ENCODE results near the gene ELAC2.

DNA sequence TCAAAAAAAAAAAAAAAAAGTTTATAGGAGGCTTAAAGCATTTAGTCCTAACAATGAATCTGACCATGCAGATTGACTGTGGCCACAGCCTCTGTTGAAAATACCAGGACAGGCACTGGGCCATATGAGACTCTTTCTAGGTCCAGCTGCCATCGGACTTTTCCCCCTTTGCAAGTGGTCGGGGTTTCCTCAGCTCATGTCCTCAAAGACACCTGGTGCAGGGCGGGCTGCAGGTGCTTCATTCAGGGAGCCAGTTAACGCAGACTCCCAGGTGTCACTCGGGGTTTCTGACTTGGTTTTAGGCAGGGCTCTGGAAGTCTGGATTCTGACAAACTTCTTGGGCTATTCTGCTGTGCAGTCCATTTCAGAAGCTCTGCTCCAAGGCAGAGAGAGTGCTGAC, 20.9 kb downstream of the ELAC2 start:
- TF ChIP-seq, protein P1, sequence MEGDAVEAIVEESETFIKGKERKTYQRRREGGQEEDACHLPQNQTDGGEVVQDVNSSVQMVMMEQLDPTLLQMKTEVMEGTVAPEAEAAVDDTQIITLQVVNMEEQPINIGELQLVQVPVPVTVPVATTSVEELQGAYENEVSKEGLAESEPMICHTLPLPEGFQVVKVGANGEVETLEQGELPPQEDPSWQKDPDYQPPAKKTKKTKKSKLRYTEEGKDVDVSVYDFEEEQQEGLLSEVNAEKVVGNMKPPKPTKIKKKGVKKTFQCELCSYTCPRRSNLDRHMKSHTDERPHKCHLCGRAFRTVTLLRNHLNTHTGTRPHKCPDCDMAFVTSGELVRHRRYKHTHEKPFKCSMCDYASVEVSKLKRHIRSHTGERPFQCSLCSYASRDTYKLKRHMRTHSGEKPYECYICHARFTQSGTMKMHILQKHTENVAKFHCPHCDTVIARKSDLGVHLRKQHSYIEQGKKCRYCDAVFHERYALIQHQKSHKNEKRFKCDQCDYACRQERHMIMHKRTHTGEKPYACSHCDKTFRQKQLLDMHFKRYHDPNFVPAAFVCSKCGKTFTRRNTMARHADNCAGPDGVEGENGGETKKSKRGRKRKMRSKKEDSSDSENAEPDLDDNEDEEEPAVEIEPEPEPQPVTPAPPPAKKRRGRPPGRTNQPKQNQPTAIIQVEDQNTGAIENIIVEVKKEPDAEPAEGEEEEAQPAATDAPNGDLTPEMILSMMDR (conservative IDR thresholded peaks at IDR 0.05; ENCODE audit: low read depth, low read length) = no peak
- no peak for TF ChIP-seq EZH2 (IDR thresholded peaks at IDR 0.05; ENCODE audit: borderline replicate concordance, low read depth, low read length, poor library complexity, severe bottlenecking)

All from A673 (cell line).